Iris pigment epithelial cell (primary cell): Measurements from ENCODE around the gene TMEM121B.

Source experiments
- DNase-seq: peaks from one replicate; pipeline ENCODE4 v3.0.0-alpha.2; 2011; ENCODE audit warnings: low read depth

Gene TMEM121B

DNA sequence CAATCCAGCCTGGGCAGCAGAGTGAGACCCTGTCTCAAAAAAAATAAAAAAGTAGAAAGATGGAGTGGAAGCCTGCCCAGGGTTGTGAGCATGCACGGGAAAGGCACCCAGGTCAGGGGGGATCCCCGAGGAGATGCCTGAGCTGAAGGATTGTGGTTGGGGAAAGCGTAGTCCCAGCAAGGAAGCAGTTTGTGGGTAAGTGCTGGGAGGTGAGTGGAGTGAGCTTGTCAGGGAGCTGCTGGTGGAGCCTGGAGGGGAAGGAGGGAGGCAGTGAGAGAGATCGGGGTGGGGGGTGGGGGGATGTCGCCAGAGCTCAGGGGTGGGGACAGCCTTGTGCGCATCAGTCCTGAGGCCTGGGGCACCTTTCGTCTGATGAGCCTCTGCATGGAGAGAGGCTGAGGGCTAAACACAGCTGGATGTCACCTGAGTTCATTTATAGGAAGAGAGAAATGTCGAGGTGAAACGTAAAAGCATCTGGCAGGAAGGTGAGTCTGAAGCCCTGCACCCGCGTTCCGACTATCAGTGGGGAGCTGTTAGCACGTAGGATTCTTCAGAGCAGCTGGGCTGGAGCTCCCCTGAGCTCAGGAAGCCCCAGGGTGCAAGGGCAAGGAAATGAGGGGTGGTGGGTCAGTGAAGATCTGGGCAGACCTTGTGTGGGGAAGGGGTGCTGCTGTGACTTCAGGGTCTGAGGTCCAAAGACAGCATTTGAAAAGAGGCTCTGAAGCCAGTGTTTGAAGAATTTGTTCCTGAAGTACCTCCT, 10.2 kb downstream of the TMEM121B start:
- DNase-seq: no peak

DNA sequence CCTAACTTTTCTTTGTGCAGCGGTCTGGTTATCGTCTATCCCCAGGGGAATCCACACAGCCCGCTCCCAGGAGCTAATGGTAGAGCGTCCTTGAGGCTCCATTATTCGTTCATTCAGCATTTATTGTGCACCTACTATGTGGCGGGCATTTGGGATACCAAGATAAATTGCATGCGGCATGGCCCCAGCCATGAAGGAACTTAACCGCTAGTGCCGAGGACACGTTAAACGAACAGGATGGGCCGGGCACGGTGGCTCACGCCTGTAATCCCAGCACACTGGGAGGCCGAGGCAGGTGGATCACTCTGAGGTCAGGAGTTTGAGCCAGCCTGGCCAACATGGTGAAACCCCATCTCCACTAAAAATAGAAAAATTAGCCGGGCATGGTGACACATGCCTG, 11.2 kb downstream of the TMEM121B start:
- DNase-seq: no peak

DNA sequence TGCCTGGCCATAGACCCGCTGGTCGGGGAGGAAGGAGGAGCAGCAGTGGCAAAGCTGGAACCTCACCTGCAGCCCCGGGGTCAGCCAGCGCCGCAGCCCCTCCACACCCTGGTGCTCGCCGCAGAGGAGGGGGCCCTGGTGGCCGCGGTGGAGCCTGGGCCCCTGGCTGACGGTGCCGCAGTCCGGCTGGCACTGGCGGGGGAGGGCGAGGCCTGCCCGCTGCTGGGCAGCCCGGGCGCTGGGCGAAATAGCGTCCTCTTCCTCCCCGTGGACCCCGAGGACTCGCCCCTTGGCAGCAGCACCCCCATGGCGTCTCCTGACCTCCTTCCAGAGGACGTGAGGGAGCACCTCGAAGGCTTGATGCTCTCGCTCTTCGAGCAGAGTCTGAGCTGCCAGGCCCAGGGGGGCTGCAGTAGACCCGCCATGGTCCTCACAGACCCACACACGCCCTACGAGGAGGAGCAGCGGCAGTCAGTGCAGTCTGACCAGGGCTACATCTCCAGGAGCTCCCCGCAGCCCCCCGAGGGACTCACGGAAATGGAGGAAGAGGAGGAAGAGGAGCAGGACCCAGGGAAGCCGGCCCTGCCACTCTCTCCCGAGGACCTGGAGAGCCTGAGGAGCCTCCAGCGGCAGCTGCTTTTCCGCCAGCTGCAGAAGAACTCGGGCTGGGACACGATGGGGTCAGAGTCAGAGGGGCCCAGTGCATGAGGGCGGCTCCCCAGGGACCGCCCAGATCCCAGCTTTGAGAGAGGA, 11.9 kb downstream of the TMEM121B start:
- no peak for DNase-seq

DNA sequence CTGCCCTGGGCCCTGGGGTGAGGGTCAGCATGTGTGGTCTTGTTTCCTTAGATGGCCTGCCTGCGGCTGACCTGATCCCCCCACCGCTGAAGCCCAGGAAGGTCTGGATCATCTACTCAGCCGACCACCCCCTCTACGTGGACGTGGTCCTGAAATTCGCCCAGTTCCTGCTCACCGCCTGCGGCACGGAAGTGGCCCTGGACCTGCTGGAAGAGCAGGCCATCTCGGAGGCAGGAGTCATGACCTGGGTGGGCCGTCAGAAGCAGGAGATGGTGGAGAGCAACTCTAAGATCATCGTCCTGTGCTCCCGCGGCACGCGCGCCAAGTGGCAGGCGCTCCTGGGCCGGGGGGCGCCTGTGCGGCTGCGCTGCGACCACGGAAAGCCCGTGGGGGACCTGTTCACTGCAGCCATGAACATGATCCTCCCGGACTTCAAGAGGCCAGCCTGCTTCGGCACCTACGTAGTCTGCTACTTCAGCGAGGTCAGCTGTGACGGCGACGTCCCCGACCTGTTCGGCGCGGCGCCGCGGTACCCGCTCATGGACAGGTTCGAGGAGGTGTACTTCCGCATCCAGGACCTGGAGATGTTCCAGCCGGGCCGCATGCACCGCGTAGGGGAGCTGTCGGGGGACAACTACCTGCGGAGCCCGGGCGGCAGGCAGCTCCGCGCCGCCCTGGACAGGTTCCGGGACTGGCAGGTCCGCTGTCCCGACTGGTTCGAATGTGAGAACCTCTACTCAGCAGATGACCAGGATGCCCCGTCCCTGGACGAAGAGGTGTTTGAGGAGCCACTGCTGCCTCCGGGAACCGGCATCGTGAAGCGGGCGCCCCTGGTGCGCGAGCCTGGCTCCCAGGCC, 12.7 kb downstream of the TMEM121B start:
- no peak for DNase-seq

DNA sequence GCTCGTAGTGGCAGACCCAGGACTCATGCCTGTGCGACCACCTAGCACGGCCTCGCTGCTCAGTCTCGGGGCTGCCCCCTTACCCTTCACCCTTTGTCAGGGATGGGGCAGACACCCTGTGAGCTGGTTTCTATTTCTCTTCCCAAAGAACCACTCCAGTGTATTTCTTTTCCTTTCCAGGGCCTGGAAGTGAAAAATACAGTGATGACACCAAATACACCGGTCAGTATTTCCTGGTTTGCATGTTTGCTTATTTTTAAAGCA, 13.7 kb downstream of the TMEM121B start:
- DNase-seq: no peak

DNA sequence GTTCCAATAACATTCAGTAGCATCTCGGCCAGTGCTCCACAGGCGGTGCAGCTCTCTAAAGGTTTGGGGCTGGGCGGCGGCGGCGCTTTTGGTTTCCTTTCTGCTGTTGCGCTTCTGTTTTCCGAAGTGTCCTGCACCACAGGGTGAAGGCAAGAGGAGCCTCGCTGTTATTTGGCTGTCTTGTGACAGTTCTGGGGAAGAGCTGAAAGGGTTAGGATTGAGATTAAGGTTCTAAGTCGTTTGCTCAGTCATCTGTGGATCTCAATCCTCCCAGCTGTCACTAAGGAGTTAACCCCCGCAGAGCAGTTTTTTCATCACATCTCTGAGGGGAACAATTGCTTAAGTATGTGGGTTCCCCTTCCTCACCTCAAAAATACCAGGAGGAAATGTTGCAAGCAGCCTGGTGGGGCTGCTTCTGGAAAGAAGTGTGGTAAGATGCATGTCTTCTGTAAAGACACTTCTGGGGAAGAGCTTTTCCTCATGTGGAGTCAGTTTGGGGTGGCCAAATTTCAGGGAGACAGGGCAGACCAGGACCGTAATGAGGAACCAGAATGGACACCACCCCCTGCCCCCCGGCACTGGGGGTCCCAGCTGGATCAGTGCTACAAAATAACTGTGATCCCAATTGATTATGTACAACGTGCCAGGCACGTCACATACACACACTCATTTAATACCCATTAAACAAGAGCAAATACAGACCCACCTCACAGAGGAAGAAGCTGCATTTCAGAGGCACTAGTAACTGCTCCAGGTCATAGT, 14.2 kb downstream of the TMEM121B start:
- peak; percentile 13 for DNase-seq

DNA sequence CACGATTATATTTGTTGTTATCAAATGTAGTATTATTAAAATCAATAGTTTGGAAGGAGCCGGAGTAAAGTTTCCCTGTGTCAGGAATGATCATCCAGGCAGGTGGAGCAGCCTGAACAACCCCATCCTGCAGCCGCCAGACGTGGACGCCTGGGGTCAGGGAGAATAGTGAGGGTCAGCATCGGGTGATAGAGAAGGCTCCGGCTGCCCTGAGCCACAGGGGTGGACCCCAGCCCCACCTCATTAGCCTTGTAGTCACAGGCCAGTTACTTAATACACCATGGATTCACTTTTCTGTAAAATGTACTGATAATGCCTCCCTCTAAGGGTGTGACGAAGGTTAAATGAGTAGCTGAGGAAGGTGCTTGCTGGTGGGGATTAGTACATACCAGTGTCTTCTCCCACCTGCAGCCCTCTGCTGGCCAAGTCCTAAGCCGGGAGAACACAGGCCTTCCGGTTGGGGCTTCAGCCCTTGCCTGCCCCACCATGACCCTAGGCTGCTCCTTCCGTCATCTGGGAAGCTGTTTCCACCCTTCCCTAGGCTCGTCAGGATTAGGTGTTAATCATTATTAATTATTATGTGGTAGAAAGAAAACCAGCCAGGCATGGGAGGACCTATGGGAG, 14.9 kb downstream of the TMEM121B start:
- no peak for DNase-seq

DNA sequence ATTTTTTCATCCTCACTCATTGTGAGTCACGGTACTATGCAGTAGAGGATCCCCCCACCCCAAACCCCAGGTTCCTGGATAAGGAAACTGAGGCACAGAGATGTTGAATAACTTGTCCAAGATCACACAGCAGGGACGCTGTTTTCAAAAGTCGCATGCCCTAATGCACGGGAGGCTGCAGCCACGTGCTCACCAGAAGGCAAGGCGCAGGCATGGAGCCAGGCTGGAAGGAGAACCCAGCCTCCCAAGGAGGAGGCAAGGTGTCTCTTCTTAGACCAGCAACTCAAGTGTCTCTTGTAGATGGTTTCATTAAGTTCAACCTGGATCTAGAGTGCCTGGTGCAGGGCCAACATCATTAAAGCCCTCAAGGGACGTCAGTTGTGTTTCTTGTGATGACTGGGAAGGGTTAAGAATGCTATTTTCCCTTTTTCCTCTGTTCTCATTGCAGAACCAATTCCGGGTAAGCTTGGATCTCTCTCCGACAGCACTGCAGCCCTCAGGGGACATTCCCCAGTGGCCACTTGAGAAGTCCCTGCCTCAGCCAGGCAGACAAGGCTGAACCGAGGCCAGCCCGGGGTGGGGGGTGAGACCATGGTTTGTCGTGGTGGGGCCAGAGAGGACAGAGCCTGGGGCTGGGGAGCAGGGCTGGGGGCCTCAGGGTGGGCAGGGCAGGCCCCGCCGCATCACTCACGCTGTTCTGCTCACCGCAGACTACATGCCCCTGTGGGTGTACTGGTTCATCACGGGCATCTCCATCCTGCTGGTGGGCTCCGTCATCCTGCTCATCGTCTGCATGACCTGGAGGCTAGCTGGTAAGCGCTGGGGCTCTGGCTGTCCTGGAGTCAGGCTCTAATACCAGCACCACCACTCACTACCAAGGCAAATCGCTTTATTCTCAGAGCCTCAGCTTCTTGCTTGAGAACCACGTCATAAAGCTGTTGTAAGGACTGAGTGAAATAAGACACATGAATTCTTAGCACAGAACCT, 15.7 kb downstream of the TMEM121B start:
- no peak for DNase-seq

DNA sequence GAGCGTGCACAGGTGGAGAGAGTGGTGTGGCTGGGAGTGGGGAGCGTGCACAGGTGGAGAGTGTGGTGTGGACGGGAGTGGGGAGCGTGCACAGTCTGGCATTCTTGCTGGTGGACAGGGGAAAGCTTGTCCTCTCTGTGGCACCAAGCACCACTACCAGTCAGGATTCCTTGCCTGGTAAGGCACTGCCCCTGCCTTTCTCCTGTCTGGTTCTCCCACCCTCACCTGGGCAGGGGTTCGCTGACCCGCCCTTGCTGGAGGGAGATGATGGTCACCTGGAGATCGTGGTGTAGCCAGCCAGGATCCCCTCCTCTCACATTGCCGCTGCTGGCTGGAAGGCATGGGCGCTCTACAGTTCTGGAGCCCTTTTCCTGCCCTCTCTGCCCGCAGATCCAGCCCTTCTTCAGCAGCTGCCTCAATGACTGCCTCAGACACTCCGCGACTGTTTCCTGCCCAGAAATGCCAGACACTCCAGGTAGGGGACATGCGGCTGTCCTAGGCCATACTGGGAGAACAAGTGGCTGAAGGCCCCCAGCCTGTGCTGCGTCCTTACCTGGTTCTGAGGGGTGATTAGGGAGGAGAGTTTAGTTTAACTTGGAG, 16.7 kb downstream of the TMEM121B start:
- no peak for DNase-seq

DNA sequence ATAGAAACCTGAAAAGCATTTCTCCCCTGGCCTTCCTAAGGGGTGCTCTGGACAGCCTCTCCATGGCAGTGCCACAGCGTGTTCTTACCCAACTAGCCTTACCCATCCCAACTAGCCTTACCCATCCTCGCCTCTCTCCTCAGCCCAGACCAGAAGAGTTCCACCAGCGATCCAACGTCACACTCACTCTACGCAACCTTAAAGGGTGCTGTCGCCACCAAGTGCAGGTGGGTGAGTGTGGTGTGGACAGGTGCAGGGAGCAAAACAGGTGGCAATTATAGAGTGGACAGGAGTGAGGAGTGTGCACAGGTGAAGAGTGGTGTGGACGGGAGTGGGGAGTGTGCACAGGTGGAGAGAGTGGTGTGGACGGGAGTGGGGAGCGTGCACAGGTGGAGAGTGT, 17.8 kb downstream of the TMEM121B start:
- DNase-seq: no peak

DNA sequence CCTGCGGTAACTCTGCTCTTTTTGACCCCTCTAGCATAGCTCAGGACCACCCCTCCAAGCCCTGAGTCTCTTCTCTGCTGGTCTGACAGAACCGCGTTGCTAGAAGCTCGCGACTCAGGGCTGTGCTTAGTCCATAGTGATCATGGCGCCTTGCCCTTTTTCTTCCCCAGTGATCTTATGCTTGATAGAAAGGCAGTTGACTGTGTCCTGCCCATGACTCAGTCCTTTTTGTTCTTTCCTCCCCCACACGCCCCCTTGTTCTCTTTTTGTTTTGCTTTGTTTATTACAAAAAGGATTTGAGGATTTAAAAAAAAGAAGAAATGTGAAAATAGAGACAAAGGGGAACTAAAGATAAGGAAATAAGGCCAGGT, 18.9 kb downstream of the TMEM121B start:
- no peak for DNase-seq

DNA sequence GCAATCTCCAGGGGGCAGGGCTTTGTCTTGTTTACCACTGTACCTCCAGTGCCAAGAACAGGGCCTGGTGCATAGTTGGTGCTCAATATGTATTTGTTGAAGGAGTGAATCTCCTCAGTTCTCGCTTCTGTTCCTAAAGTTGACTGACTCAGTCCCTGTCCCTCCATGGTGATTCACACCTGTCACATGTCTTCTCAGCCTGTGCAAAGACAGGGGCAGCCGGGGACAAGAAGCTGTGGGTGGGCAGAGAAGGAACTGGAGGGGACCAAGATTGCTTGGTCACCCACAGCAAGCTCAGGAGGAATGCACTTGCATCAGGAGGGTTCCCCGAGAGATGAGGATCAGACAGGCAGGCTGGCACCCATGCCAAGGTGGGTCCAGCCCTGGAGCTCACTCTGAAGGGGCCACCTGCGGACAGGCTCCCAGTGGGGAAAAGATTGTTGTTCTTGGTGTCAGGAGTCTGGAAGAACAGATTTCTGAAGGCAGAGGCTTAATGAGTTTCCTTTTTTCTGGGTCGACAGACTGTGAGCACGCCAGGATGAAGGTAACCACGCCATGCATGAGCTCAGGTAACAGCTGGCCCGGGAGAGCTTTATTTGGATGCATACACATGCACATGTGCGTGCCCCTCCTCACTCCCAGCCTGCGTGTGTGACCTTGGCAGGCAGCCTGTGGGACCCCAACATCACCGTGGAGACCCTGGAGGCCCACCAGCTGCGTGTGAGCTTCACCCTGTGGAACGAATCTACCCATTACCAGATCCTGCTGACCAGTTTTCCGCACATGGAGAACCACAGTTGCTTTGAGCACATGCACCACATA, 19.5 kb downstream of the TMEM121B start:
- no peak for DNase-seq

DNA sequence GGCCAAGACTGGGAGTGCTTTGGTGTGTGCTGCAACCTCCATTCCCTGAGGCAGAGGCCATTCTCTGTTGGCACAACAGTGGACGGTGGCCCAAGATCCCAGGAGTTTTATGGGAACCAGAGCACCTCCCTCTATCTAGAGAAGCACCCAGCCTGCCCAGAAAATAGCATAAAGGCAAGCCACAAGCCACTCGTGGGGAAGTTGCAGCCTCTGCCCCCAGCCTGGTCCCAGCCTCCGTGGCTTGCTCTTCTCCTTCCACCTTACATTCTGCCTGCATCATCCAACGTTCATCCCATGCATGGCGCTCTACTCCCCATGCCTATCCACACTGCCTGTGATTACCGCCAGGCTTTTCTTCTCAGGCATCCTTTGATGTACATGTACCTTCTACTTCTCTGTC, 20.5 kb downstream of the TMEM121B start:
- no peak for DNase-seq

DNA sequence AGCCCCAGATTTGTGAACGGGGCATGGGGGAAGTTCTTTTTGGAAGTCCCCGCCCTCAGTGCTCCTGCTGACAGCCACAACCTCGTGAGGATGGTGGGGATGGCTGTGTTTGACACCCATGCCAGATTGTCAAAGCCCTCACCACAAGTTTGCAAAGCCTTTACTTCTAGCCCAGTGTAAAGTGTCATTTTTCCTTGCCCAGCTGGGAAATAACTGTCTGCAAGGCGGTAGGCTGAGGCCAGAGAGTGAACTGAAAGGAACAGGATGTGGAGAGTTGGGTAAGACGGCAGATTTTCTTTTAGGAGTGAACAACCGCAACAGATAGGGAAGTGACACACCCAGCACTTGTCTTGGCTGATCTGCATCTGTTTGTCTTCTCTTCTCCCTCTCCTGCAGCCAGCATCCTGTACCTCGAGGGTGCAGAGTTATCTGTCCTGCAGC, 22.8 kb downstream of the TMEM121B start:
- DNase-seq: peak; percentile 40

DNA sequence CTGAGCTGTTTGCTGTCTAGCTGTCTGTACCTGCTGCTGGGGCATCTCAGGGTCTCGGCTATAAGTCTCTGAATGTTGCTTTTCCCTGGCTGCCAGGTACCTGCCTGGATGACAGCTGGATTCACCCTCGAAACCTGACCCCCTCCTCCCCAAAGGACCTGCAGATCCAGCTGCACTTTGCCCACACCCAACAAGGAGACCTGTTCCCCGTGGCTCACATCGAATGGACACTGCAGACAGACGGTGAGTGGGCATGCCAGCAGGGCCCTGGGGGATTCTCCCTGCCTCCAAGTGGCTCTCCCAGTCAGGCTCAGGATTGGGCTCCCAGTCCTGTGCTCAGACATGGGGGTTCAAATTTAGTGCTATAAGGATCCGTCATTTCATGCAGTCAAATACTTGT, 23.5 kb downstream of the TMEM121B start:
- DNase-seq: no peak

DNA sequence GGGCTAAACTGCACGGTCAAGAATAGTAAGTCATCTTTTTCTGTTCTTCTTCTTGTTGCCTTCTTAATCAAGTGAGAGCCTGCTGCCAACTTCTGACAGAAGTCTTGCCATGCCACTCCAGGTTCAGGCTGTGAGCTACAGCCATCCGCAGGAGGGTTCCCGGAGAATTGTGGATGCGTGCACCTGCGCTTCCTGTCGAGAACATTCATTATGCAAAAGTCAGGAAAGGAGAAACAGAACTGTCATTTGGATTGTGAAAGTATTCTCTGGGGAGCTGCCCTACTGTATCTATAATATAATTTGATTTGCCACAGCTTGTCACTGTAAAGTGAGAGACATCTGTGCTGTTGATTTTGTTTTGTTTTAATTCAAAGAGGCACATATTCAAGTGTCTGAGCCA, 24.1 kb downstream of the TMEM121B start:
- no peak for DNase-seq

DNA sequence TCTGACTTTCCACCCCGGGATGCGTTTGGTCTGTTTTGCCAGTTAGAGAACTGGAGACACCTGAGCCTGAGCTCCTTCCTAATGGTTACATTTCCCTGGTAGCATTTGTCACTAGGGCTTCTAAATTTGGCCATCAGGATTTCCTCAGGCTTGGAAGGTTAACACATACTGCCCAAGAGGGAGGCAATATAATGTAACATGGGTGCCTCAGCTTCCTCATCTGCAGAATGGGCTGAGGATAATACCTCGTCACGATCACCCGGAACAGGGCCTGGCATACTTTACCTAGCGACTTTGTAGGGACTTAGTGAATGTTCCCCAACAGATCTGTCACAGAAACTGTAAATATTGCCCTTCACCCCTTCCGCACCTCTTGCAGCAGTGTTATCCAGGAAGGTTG, 25.1 kb downstream of the TMEM121B start:
- DNase-seq: no peak

DNA sequence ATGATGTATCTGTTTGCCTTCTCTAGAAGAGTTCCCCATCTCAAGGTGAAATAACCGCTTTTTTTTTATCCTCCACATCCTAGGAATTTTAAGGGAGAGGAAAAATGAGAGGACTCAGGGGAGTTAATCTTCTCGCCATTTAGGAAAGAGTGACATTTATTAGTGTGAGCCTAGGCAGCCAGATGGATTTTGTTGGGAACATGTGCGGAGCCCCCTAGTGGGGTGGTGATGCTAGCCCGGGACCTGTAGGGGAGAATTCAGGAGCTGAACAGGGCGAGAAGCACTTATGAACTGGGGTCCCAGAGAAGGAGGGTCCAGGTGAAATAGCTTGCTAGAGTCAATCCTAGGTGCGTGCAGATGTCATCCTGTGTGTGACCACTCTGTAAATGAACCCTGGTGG, 25.6 kb downstream of the TMEM121B start:
- no peak for DNase-seq

DNA sequence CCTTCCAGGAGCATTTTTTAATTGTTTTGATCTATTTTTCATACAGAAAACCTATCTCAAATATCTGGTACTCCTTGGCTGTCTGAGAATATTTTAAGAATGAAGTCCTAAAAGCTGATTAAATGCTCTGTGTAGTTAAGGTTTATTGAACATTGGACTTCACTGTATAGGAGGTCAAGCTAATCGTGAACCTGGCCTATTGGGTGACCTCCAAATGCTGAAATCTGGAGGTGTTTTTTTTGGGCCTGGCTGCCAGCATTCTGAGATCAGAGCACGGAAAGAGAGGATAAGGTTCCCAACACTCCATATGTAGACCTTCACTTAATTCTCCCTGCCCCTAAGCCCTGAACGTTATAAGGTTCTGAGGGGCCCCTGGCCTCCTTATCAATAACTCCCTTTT, 28.1 kb downstream of the TMEM121B start:
- DNase-seq: no peak
